Superior temporal gyrus (tissue), 1 donor: ENCODE data around the gene CACYBP.
A peak's percentile ranks its signal among the peaks of the same experiment; 100 is the strongest.

Experiments used
- DNase-seq: peaks from one replicate; pipeline ENCODE4 v3.0.0-alpha.2; 2016; ENCODE audit errors: extremely low spot score

The CACYBP gene

GRCh38 chr1:174999936-175000696 lies at the start of gene CACYBP:
TSS of gene CACYBP (plus strand) at chr1:174999947. CDS start at chr1:175000181, 234 bp downstream.
- DNase-seq = peak; percentile 53

GRCh38 chr1:174953285-174954072 lies 46.3 kb upstream of the CACYBP start:
- no peak for DNase-seq

GRCh38 chr1:174954073-174954460 lies 45.7 kb upstream of the CACYBP start:
- DNase-seq = peak; percentile 38

GRCh38 chr1:174954671-174955669 lies 44.8 kb upstream of the CACYBP start:
- no peak for DNase-seq

GRCh38 chr1:174956086-174956485 lies 43.7 kb upstream of the CACYBP start:
- no peak for DNase-seq

GRCh38 chr1:174956976-174957375 lies 42.8 kb upstream of the CACYBP start:
- no peak for DNase-seq

- no peak for DNase-seq
Measured at GRCh38 chr1:174957829-174958228, 41.9 kb upstream of the CACYBP start.

GRCh38 chr1:174958396-174958795 lies 41.4 kb upstream of the CACYBP start:
- DNase-seq = no peak

- DNase-seq = no peak
Measured at GRCh38 chr1:174960362-174960761, 39.4 kb upstream of the CACYBP start.

- no peak for DNase-seq
Measured at GRCh38 chr1:174963529-174964125, 36.1 kb upstream of the CACYBP start.

GRCh38 chr1:174964261-174964971 lies 35.3 kb upstream of the CACYBP start:
- no peak for DNase-seq

GRCh38 chr1:174964972-174965361 lies 34.8 kb upstream of the CACYBP start:
- DNase-seq = peak; percentile 62

- DNase-seq = peak; percentile 67
Measured at GRCh38 chr1:174965362-174966007, 34.3 kb upstream of the CACYBP start.

GRCh38 chr1:174966008-174966572 lies 33.7 kb upstream of the CACYBP start:
- no peak for DNase-seq

- DNase-seq = no peak
Measured at GRCh38 chr1:174967845-174968705, 31.7 kb upstream of the CACYBP start.

GRCh38 chr1:174968750-174969244 lies 30.9 kb upstream of the CACYBP start:
- no peak for DNase-seq

GRCh38 chr1:174969977-174970376 lies 29.8 kb upstream of the CACYBP start:
- DNase-seq = no peak

GRCh38 chr1:174971466-174971865 lies 28.3 kb upstream of the CACYBP start:
- DNase-seq = no peak

- no peak for DNase-seq
Measured at GRCh38 chr1:174971902-174972301, 27.8 kb upstream of the CACYBP start.
